ENCODE results near the gene ACRV1.

GRCh38 chr11:125627236-125627910 is 53.3 kb downstream of the ACRV1 start:
- TF ChIP-seq CTCF (IDR thresholded peaks at IDR 0.05): no peak
- TF ChIP-seq POLR2A (IDR thresholded peaks at IDR 0.05): no peak

Measured in uterus (tissue), 2 donors.